ENCODE results near the gene MDFI. TPM values are rescaled to one million over a fixed set of nuclear protein-coding genes. Genes with fewer than 3 reads are reported as not detected.

Gene MDFI
- polyA plus RNA-seq, 1 of the 3 experiments (the other 2 are of a cell fraction) = 7.0 TPM

- no peaks in the 10 kb centered on the region for H3K36me3 ChIP-seq (replicated peaks in 1 of 2; ENCODE audit: control insufficient read depth in 1 of 2, insufficient read depth in 2 of 2, low read length in 1 of 2)
- H3K9me3 ChIP-seq = no peaks in the 10 kb centered on the region
- H3K27ac ChIP-seq (ENCODE audit: low read depth in 2 of 2, low read length in 1 of 2) = no peak overlapping the region
- ChIA-PET POLR2A (interaction anchor here (0.7 kb wide), 1 partner anchor 58 kb away, joined by 3 read pairs; no protein-coding TSS in a partner anchor), CTCF (interaction anchor here (1.2 to 4.6 kb wide), 6 partner anchors 13 to 280 kb away, joined by 3 to 18 read pairs (median 8); no protein-coding TSS in a partner anchor)
- TF ChIP-seq SMC3 (IDR thresholded peaks at IDR 0.05; ENCODE audit: low read depth, low read length) = no peak
- no peak for TF ChIP-seq FOSL2 (IDR thresholded peaks at IDR 0.05; ENCODE audit: borderline replicate concordance, low read depth)
- TF ChIP-seq ELF1 (IDR thresholded peaks at IDR 0.05) = no peak
- no peak for TF ChIP-seq RAD21 (IDR thresholded peaks at IDR 0.05; ENCODE audit: low read length)
- TF ChIP-seq CTCF (IDR thresholded peaks at IDR 0.05) = no peak
- no peak for TF ChIP-seq RCOR1 (IDR thresholded peaks at IDR 0.05; ENCODE audit: low read length)
- no peak for TF ChIP-seq GABPA (IDR thresholded peaks at IDR 0.05; ENCODE audit: low read depth)
- no peak for TF ChIP-seq ZBTB33 (IDR thresholded peaks at IDR 0.05; ENCODE audit: borderline replicate concordance, low read depth)
- TF ChIP-seq RFX5 (IDR thresholded peaks at IDR 0.05; ENCODE audit: low read length) = no peak
- TF ChIP-seq SIN3A (IDR thresholded peaks at IDR 0.05; ENCODE audit: borderline replicate concordance, low read depth, low read length) = no peak
- TF ChIP-seq RXRA (IDR thresholded peaks at IDR 0.05; ENCODE audit: borderline replicate concordance, low read depth) = no peak
- no peak for TF ChIP-seq EZH2phosphoT487 (IDR thresholded peaks at IDR 0.05; ENCODE audit: borderline replicate concordance, low read depth)
- TF ChIP-seq TCF12 (IDR thresholded peaks at IDR 0.05) = no peak
- TF ChIP-seq CHD2 (IDR thresholded peaks at IDR 0.05; ENCODE audit: low read length, partially characterized antibody) = no peak
- H3K4me3 ChIP-seq (ENCODE audit: low read depth in 2 of 2, low read length in 1 of 2) = no peak overlapping the region
- H3K79me2 ChIP-seq (ENCODE audit: insufficient read depth) = no peaks in the 10 kb centered on the region
- H4K20me1 ChIP-seq (ENCODE audit: insufficient read depth) = no peaks in the 10 kb centered on the region
- H3F3A ChIP-seq (replicated peaks; ENCODE audit: insufficient read depth) = no peaks in the 10 kb centered on the region
- H3K9me2 ChIP-seq = no peaks in the 10 kb centered on the region
- no peak overlapping the region for H3K4me2 ChIP-seq
- no peak for DNase-seq
- H3K27me3 ChIP-seq (ENCODE audit: insufficient read depth) = no peaks in the 10 kb centered on the region
- peaks cover 4 to 13% of the 10 kb centered on the region in 2 experiments; a peak in 2 of 4 replicates for H3K4me1 ChIP-seq (ENCODE audit: control insufficient read depth in 1 of 2, insufficient read depth in 2 of 2, low read depth in 1 of 2, low read length in 1 of 2)
- WGBS (ENCODE audit: low lambda C conversion rate) = 72% methylated on average over 7 of the region's 7 CpGs
- no peak overlapping the region for H3K9ac ChIP-seq
- H2AFZ ChIP-seq (ENCODE audit: low read depth) = no peak overlapping the region
Observed at GRCh38 chr6:41648070-41648585, 9.9 kb downstream of the MDFI start.

GRCh38 chr6:41648921-41649320 is 10.7 kb downstream of the MDFI start:
- ChIA-PET CTCF (interaction anchor here (0.7 to 4.6 kb wide), 5 partner anchors 9 to 281 kb away, joined by 3 to 18 read pairs (median 11); no protein-coding TSS in a partner anchor), POLR2A (no interaction called here)
- H3K36me3 ChIP-seq (replicated peaks in 1 of 2; ENCODE audit: control insufficient read depth in 1 of 2, insufficient read depth in 2 of 2, low read length in 1 of 2) = no peaks in the 10 kb centered on the region
- H3K27me3 ChIP-seq (ENCODE audit: insufficient read depth) = no peaks in the 10 kb centered on the region
- peak; percentile 77 for DNase-seq
- no peak overlapping the region for H3K4me3 ChIP-seq (ENCODE audit: low read depth in 2 of 2, low read length in 1 of 2)
- no peaks in the 10 kb centered on the region for H3K9me2 ChIP-seq
- no peak overlapping the region for H3K4me2 ChIP-seq
- peaks cover 4 to 13% of the 10 kb centered on the region in 2 experiments; a peak in 2 of 4 replicates for H3K4me1 ChIP-seq (ENCODE audit: control insufficient read depth in 1 of 2, insufficient read depth in 2 of 2, low read depth in 1 of 2, low read length in 1 of 2)
- no peak overlapping the region for H3K9ac ChIP-seq
- TF ChIP-seq SMC3 (IDR thresholded peaks at IDR 0.05; ENCODE audit: low read depth, low read length) = no peak
- TF ChIP-seq FOXJ3 (CRISPR knock-in tag; IDR thresholded peaks at IDR 0.05) = no peak
- peak in 1 of 2 experiments; percentile 48; a peak in 1 of 4 replicates for TF ChIP-seq EP300 (IDR thresholded peaks at IDR 0.05; ENCODE audit: borderline replicate concordance in 1 of 2, low read depth in 1 of 2, low read length in 1 of 2)
- no peak for TF ChIP-seq RAD21 (IDR thresholded peaks at IDR 0.05; ENCODE audit: low read length)
- 0 out of 2 replicates have a peak, but pooled peaks have one; percentile 34 for TF ChIP-seq RCOR1 (IDR thresholded peaks at IDR 0.05; ENCODE audit: low read length)
- no peak for TF ChIP-seq TEAD4 (IDR thresholded peaks at IDR 0.05; ENCODE audit: borderline replicate concordance, insufficient read depth)
- TF ChIP-seq TCF12 (IDR thresholded peaks at IDR 0.05) = no peak
- H3K27ac ChIP-seq (ENCODE audit: low read depth in 2 of 2, low read length in 1 of 2) = no peak overlapping the region
- 64% methylated on average over 4 of the region's 5 CpGs for WGBS (ENCODE audit: low lambda C conversion rate)
- H3K79me2 ChIP-seq (ENCODE audit: insufficient read depth) = no peaks in the 10 kb centered on the region
- no peak overlapping the region for H2AFZ ChIP-seq (ENCODE audit: low read depth)
- H4K20me1 ChIP-seq (ENCODE audit: insufficient read depth) = no peaks in the 10 kb centered on the region
- H3F3A ChIP-seq (replicated peaks; ENCODE audit: insufficient read depth) = no peaks in the 10 kb centered on the region
- H3K9me3 ChIP-seq = no peaks in the 10 kb centered on the region

Measured in SK-N-SH (cell line).